Kidney (tissue), 14 donors: ENCODE data around the gene CLCN7. TPM values are rescaled to one million over a fixed set of nuclear protein-coding genes. Genes with fewer than 3 reads are reported as not detected.
A peak's percentile ranks its signal among the peaks of the same experiment; 100 is the strongest.
"Not testable (repeated sequence)": the region's sequence is repeated elsewhere in the genome, so short reads cannot be mapped to it uniquely, and the experiment has no call there.

Source experiments
- DNase-seq, 5 donors: peaks; one replicate each; pipeline ENCODE4 v3.0.0-alpha.2; 2013 to 2020
- FAIRE-seq: peaks from 2 replicates; lab custom pipeline; 2012; peaks lifted over from hg19 to GRCh38; lab: Jason Lieb, UNC
- H3K27ac ChIP-seq, 2 donors: one replicate each; pipeline ENCODE4 v1.7.0; 2013; ENCODE audit warnings: low read depth in 2 of 2, low read length in 2 of 2, inconsistent platforms in 1 of 2
- H3K27me3 ChIP-seq: one replicate; pipeline ENCODE4 v1.7.1; 2013; ENCODE audit warnings: low read length, inconsistent platforms; ENCODE audit not compliant: control insufficient read depth, insufficient read depth
- H3K36me3 ChIP-seq, 3 donors: one replicate each; pipeline versions ENCODE4 v1.7.0 to v1.7.1; 2013; ENCODE audit warnings: low read length in 3 of 3, control low read depth in 1 of 3, inconsistent platforms in 1 of 3; ENCODE audit not compliant: insufficient read depth in 3 of 3, control insufficient read depth in 2 of 3
- H3K4me1 ChIP-seq, 3 donors: one replicate each; pipeline versions ENCODE4 v1.7.0 to v1.7.1; 2013; ENCODE audit warnings: low read length in 3 of 3, inconsistent platforms in 1 of 3, low read depth in 1 of 3; ENCODE audit not compliant: control insufficient read depth in 2 of 3, insufficient read depth in 2 of 3
- H3K4me3 ChIP-seq, 3 donors: one replicate each; pipeline versions ENCODE4 v1.7.0 to v1.8.1; 2013; ENCODE audit warnings: low read length in 3 of 3, control low read depth in 1 of 3, inconsistent platforms in 1 of 3
- H3K9ac ChIP-seq, 3 donors: one replicate each; pipeline versions ENCODE4 v1.7.0 to v1.7.1; 2013; ENCODE audit warnings: low read length in 3 of 3, control low read depth in 1 of 3, inconsistent platforms in 1 of 3
- H3K9me3 ChIP-seq, 3 donors: one replicate each; pipeline versions ENCODE4 v1.7.0 to v1.7.1; 2013; ENCODE audit warnings: low read length in 3 of 3, control low read depth in 1 of 3, inconsistent platforms in 1 of 3; ENCODE audit not compliant: control insufficient read depth in 2 of 3, insufficient read depth in 1 of 3
- intact Hi-C: fragments of 100-400 bp; cut with DNase I; formaldehyde crosslinking; loops from one replicate; pipeline ENCODE4 v1.11.1; 2022
- polyA plus RNA-seq: library from polyadenylated mRNA; stranded (reverse); fragments of 350-450 nt; fragmentation: Illumina TruSeq; extraction: RNeasy Lipid Tissue Mini Kit (QIAGEN cat#74804); gene quantifications from one replicate; pipeline ENCODE4 v1.2.3, GENCODE V29; 2014; ENCODE audit warnings: low read depth, low replicate concordance; ENCODE audit not compliant: insufficient read depth
- total RNA-seq: library from RNA; stranded (reverse); fragmentation: NEBNext Ultra II Directional; extraction: Animal tissue kit (Norgen Biotek cat#: 25700); gene quantifications from one replicate; pipeline ENCODE4 v1.2.1, GENCODE V29; 2021
- TF ChIP-seq, protein P1 (sequence below): IDR thresholded peaks from 3 replicates; pipeline ENCODE4 v1.5.1; 2012; ENCODE audit warnings: mild to moderate bottlenecking, moderate library complexity, borderline replicate concordance; ENCODE audit not compliant: insufficient read depth; ENCODE audit errors: extremely low read depth
- donor health status: control.
- donor health status: control.
- donor health status: control.
- donor health status: control.
- donor health status: control.
- donor health status: DM: yes; HTN: yes; CAD: no.
- donor health status: Normal renal cell carcinoma (clear cell type).

The CLCN7 gene
- total and polyA plus RNA-seq, 2 donors from 2014 or later, result 38.9 to 92.5 TPM

DNA sequence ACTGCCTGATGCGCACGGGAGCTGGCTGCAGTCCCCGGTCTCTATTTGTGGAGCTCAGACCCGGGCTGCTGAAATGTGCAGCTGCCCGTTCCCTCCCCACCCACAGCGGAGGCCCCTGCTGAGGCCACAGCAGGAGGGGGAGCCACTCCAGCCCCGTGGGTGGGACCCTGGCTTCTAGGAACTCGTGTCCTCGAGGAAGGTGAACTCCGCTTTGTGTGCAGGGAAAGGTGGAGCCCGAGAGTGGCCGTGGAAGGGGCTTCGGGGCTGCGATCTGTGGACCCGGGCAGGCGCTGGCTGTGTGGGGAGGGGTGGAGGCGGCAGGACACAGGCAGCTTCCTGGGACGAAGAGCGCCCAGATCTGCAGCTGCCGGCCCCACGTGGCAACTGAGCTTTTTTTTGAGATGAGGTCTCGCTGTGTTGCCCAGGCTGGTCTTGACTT, 33.4 kb downstream of the CLCN7 start:
- Histone ChIP-seq H3K36me3 (no peaks in the 10 kb centered on the region), H3K4me1 (no peaks in the 10 kb centered on the region), H3K27ac (no peak overlapping the region), H3K9ac (no peak overlapping the region), H3K27me3 (no peaks in the 10 kb centered on the region), H3K9me3 (no peaks in the 10 kb centered on the region), H3K4me3 (no peak overlapping the region)
- no peak for DNase-seq
- intact Hi-C loops, result no loop called here
- no peak for FAIRE-seq
- TF ChIP-seq, protein P1, sequence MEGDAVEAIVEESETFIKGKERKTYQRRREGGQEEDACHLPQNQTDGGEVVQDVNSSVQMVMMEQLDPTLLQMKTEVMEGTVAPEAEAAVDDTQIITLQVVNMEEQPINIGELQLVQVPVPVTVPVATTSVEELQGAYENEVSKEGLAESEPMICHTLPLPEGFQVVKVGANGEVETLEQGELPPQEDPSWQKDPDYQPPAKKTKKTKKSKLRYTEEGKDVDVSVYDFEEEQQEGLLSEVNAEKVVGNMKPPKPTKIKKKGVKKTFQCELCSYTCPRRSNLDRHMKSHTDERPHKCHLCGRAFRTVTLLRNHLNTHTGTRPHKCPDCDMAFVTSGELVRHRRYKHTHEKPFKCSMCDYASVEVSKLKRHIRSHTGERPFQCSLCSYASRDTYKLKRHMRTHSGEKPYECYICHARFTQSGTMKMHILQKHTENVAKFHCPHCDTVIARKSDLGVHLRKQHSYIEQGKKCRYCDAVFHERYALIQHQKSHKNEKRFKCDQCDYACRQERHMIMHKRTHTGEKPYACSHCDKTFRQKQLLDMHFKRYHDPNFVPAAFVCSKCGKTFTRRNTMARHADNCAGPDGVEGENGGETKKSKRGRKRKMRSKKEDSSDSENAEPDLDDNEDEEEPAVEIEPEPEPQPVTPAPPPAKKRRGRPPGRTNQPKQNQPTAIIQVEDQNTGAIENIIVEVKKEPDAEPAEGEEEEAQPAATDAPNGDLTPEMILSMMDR, result no peak

DNA sequence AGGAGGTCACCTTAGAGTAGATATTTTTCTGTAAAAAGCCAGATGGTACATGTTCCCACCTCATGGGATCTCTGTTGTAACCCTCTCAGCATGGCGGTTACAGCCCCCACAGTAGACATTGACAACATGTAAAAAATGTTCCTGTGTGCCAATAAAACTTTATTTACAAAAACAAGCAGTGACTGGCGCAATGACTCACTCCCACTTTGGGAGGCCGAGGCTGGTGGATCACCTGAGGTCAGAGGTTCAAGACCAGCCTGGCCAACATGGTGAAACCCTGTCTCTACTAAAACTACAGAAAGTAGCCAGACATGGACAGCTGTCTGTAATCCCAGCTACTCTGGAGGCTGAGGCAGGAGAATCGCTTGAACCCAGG, 35.1 kb downstream of the CLCN7 start:
- FAIRE-seq, H3K27ac ChIP-seq, DNase-seq, H3K36me3 ChIP-seq, intact Hi-C loops, H3K9ac ChIP-seq, H3K27me3 ChIP-seq, H3K4me3 ChIP-seq, H3K4me1 ChIP-seq, H3K9me3 ChIP-seq: not testable (repeated sequence)

- FAIRE-seq (no peak), DNase-seq (no peak)
- Histone ChIP-seq H3K4me1 (no peaks in the 10 kb centered on the region), H3K27ac (no peak overlapping the region), H3K36me3 (no peaks in the 10 kb centered on the region), H3K27me3 (no peaks in the 10 kb centered on the region), H3K9ac (no peak overlapping the region), H3K9me3 (no peaks in the 10 kb centered on the region), H3K4me3 (no peak overlapping the region)
- intact Hi-C loops, result no loop called here
- TF ChIP-seq, protein P1, result no peak
Observed at GRCh38 chr16:1439058-1439698, 35.6 kb downstream of the CLCN7 start.

DNA sequence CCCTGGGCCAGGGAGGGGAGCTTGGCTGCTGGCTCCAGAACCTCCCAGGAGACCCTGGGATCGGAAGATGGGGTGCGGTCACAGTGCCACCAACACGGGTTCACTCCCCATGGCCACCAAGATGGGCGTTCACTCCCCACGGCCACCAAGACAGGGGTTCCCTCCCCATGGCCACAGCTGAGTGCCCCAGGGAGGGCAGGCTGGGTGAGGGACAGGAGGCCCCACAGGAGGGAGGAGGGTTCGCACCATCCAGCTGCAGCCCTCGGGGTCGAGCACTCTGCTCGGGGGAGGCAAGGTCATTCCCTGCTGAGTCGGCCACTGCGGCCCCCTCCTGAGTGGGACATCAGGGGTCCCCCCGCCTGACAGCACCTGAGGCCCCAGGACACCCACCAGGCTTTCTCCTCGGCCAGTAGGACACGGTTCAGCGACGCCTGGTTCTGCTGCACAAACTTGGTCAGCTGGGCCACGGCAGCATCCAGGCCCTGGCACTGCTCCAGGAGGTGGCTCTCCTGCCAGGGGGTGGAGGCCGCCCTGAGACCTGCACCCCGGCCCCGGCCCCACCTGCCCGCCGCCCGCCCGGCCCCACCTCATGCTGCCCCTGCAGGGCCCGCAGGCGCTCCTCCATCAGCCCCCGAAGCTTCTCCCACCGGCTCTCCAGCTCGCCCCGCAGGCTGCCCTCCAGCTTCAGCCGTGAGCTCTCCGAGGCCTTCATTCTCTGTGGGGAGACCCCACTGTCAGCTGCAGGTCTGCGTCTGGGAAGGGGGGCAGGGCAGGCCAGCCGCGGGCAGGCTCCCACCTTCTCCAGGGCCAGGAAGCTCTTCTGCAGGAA, 36.4 kb downstream of the CLCN7 start:
- Histone ChIP-seq H3K4me3 (no peak overlapping the region), H3K9ac (no peak overlapping the region), H3K36me3 (no peaks in the 10 kb centered on the region), H3K27ac (no peak overlapping the region), H3K4me1 (no peaks in the 10 kb centered on the region), H3K9me3 (no peaks in the 10 kb centered on the region), H3K27me3 (no peaks in the 10 kb centered on the region)
- no peak for FAIRE-seq
- DNase-seq, result peak in 1 of 5 donors; percentile 31
- intact Hi-C loops, result no loop called here
- TF ChIP-seq, protein P1, result no peak
